Trophoblast cell (in vitro differentiated cells and primary cell): ENCODE results near the gene DUSP28.

Experiments used
- DNase-seq, 2 donors: peaks; one replicate each; pipeline ENCODE4 v3.0.0-alpha.2; 2016
- H2AFZ ChIP-seq: 2 replicates; pipeline ENCODE4 v1.6.1; 2013; ENCODE audit warnings: low read length, moderate library complexity, mild to moderate bottlenecking; ENCODE audit not compliant: insufficient read depth, poor library complexity
- H2AK5ac ChIP-seq: 2 replicates; pipeline ENCODE4 v1.6.1; 2013; ENCODE audit warnings: mild to moderate bottlenecking, low read length
- H2BK120ac ChIP-seq: 2 replicates; pipeline ENCODE4 v1.6.1; 2013; ENCODE audit warnings: low read length, mild to moderate bottlenecking, moderate library complexity; ENCODE audit not compliant: insufficient read depth, poor library complexity
- H2BK12ac ChIP-seq: 2 replicates; pipeline ENCODE4 v1.6.1; 2013; ENCODE audit warnings: mild to moderate bottlenecking, low read length, moderate library complexity
- H2BK5ac ChIP-seq: 2 replicates; pipeline ENCODE4 v1.6.1; 2013; ENCODE audit warnings: low read length, low read depth, moderate library complexity, mild to moderate bottlenecking; ENCODE audit not compliant: poor library complexity
- H3K14ac ChIP-seq: 2 replicates; pipeline ENCODE4 v1.6.1; 2013; ENCODE audit warnings: mild to moderate bottlenecking, low read length
- H3K18ac ChIP-seq: 2 replicates; pipeline ENCODE4 v1.6.1; 2013; ENCODE audit warnings: mild to moderate bottlenecking, low read length
- H3K23ac ChIP-seq: 2 replicates; pipeline ENCODE4 v1.6.1; 2013; ENCODE audit warnings: low read length
- H3K27ac ChIP-seq: 2 replicates; pipeline ENCODE4 v1.5.1; 2013; ENCODE audit warnings: low read depth, mild to moderate bottlenecking, inconsistent platforms, low read length, moderate library complexity
- H3K27me3 ChIP-seq: 2 replicates; pipeline ENCODE4 v1.6.1; 2013; ENCODE audit warnings: inconsistent platforms, mild to moderate bottlenecking, low read length, moderate library complexity; ENCODE audit not compliant: insufficient read depth
- H3K36me3 ChIP-seq, 2 experiments: 1 replicate in 1 of 2; 2 replicates in 1 of 2; pipeline ENCODE4 v1.6.1; 2013; ENCODE audit warnings: low read length in 2 of 2, mild to moderate bottlenecking in 2 of 2, moderate library complexity in 1 of 2; ENCODE audit not compliant: insufficient read depth in 2 of 2, control insufficient read depth in 1 of 2
- H3K4ac ChIP-seq: 2 replicates; pipeline ENCODE4 v1.6.1; 2013; ENCODE audit warnings: low read depth, mild to moderate bottlenecking, low read length, moderate library complexity
- H3K4me1 ChIP-seq, 2 experiments: 1 replicate in 1 of 2; 2 replicates in 1 of 2; pipeline ENCODE4 v1.6.1; 2013; ENCODE audit warnings: low read length in 2 of 2, mild to moderate bottlenecking in 2 of 2, moderate library complexity in 1 of 2; ENCODE audit not compliant: insufficient read depth in 2 of 2, control insufficient read depth in 1 of 2
- H3K4me2 ChIP-seq: 2 replicates; pipeline ENCODE4 v1.6.1; 2013; ENCODE audit warnings: inconsistent platforms, mild to moderate bottlenecking, low read length, moderate library complexity
- H3K4me3 ChIP-seq: 2 replicates; pipeline ENCODE4 v1.5.1; 2013; ENCODE audit warnings: mild to moderate bottlenecking, low read depth, low read length, inconsistent platforms
- H3K79me1 ChIP-seq: one replicate; pipeline ENCODE4 v1.6.1; 2013; ENCODE audit warnings: low read length
- H3K79me2 ChIP-seq: 2 replicates; pipeline ENCODE4 v1.6.1; 2013; ENCODE audit warnings: low read length, mild to moderate bottlenecking; ENCODE audit not compliant: control insufficient read depth, insufficient read depth, poor library complexity
- H3K9ac ChIP-seq: 2 replicates; pipeline ENCODE4 v1.6.1; 2013; ENCODE audit warnings: mild to moderate bottlenecking, low read length
- H3K9me3 ChIP-seq: 2 replicates; pipeline ENCODE4 v1.6.1; 2013; ENCODE audit warnings: low read depth, mild to moderate bottlenecking, control low read depth, inconsistent platforms, low read length; ENCODE audit not compliant: insufficient read depth
- H4K12ac ChIP-seq: 2 replicates; pipeline ENCODE4 v1.6.1; 2013; ENCODE audit warnings: low read depth, mild to moderate bottlenecking, low read length, moderate library complexity
- H4K8ac ChIP-seq: 2 replicates; pipeline ENCODE4 v1.6.1; 2013; ENCODE audit warnings: low read depth, mild to moderate bottlenecking, low read length, moderate library complexity
- H4K91ac ChIP-seq: one replicate; pipeline ENCODE4 v1.6.1; 2013; ENCODE audit warnings: low read depth, mild to moderate bottlenecking, low read length, moderate library complexity
- WGBS: extraction: QIAGEN DNeasy Blood & Tissue Kit; methylation state at CpG from one replicate; pipeline ENCODE4 v1.1.7; 2013; ENCODE audit warnings: missing lambda C conversion rate; ENCODE audit not compliant: insufficient read length, insufficient coverage; ENCODE audit errors: extremely low coverage; 5-methylcytosine and 5-hydroxymethylcytosine counted together

The DUSP28 gene

DNA sequence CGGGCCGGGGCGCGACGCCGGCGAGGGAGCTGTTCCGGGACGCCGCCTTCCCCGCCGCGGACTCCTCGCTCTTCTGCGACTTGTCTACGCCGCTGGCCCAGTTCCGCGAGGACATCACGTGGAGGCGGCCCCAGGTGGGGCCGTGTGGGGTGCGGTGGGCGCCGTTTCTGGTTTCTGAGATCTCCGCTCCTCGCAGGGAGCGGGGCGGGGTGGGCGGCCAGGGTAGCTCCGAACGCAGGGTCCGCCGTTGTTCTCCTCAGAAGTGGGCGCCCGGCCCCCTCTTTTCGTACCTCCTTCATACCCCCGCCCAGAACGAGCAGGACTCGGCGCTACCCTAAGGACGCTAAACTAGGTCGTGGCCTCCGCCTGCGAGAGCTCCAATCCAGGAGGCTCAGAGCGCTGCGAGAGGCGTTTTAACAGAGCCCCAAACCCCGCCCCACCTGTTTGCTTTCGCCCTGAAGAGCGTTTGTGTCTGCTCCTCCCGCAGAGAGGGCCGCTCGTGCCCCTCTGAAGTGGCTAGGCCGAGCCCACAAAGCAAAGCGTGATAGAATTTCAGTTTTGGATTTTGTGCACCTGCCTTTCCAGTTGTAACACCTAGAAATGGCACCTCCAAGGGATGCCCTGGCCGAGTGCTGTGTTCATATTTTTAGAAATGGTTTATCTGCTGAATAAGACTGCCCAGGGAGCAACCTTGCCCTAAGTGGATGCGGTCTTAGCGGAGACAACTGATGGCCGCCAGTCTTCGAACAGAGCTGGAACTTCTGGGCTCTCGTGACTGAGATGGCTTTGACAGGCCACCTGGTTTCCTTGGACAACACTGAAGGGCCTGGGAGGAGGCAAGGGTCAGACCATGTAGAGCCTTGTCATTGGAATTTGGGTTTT lies 27.0 kb downstream of the DUSP28 start:
- Histone ChIP-seq H4K91ac (peak overlapping the region; percentile 52), H4K8ac (peak overlapping the region; percentile 66), H3K36me3 (peaks cover 30 to 31% of the 10 kb centered on the region in 2 experiments), H2BK12ac (no peak overlapping the region), H4K12ac (peak overlapping the region; percentile 76), H2BK120ac (peak overlapping the region; percentile 56), H3K23ac (no peak overlapping the region), H3K27ac (no peak overlapping the region), H3K79me1 (peaks cover 7% of the 10 kb centered on the region), H2BK5ac (no peak overlapping the region), H3K4me1 (peaks cover 18 to 22% of the 10 kb centered on the region in 2 experiments), H3K79me2 (peaks cover 15% of the 10 kb centered on the region), H3K9ac (peak overlapping the region; percentile 54), H2AK5ac (no peak overlapping the region), H3K18ac (peak overlapping the region; percentile 60), H3K9me3 (peaks cover 6% of the 10 kb centered on the region), H3K27me3 (no peaks in the 10 kb centered on the region), H3K4me2 (peak overlapping the region; percentile 81), H3K4me3 (peak overlapping the region; percentile 89), H2AFZ (peak overlapping the region; percentile 73), H3K14ac (peak overlapping the region; percentile 61), H3K4ac (peak overlapping the region; percentile 69)
- no CpG with 5 or more reads among the region's 62 CpGs for WGBS
- DNase-seq: peak in 1 of 2 donors; percentile 39

DNA sequence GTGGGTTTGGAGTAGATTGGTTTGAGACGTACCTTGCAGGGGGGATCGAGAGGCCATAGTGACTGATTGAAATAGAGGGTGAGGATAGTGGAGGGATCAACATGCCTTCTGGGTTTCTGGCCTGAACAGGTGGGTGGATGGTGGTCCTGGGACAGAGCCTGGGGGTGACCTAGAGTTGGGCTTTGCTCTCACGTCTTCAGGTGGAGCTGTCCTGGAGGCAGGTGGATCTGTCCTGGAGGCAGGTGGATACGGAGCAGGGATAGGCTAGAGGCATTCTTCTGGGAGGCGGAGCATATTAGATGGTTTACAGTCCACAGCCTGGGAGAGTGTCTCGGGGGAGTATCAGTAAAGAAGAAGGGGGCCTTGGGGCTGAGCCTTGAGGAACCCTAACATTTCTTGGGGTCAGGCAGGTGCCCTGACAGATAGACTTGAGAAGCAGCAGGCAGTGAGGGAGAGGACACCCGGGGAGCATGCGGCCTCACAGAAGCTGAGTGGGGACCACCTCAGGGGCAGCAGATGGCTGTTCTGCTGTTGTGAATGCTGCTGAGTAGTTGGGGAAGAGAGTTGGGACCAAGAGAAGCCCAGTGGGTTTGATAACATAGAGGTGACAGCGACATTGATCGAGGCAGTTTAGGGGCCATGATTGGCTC lies 28.0 kb downstream of the DUSP28 start:
- no peak overlapping the region for H2BK5ac ChIP-seq
- H3K4ac ChIP-seq: peak overlapping the region; percentile 23
- H3K14ac ChIP-seq: no peak overlapping the region
- H3K27me3 ChIP-seq: no peaks in the 10 kb centered on the region
- no peak overlapping the region for H4K8ac ChIP-seq
- no peak overlapping the region for H2BK120ac ChIP-seq
- H3K4me3 ChIP-seq: no peak overlapping the region
- H4K12ac ChIP-seq: no peak overlapping the region
- DNase-seq: no peak
- peak overlapping the region; percentile 20 for H3K18ac ChIP-seq
- H3K79me1 ChIP-seq: peaks cover 7% of the 10 kb centered on the region
- H3K4me2 ChIP-seq: peak overlapping the region; percentile 81
- no CpG with 5 or more reads among the region's 10 CpGs for WGBS
- no peak overlapping the region for H3K27ac ChIP-seq
- H3K9me3 ChIP-seq: peaks cover 6% of the 10 kb centered on the region
- peaks cover 15% of the 10 kb centered on the region for H3K79me2 ChIP-seq
- H3K4me1 ChIP-seq: peaks cover 18 to 20% of the 10 kb centered on the region in 2 experiments
- no peak overlapping the region for H2BK12ac ChIP-seq
- no peak overlapping the region for H2AK5ac ChIP-seq
- no peak overlapping the region for H3K9ac ChIP-seq
- no peak overlapping the region for H4K91ac ChIP-seq
- H2AFZ ChIP-seq: no peak overlapping the region
- H3K23ac ChIP-seq: no peak overlapping the region
- peaks cover 31 to 33% of the 10 kb centered on the region in 2 experiments for H3K36me3 ChIP-seq

DNA sequence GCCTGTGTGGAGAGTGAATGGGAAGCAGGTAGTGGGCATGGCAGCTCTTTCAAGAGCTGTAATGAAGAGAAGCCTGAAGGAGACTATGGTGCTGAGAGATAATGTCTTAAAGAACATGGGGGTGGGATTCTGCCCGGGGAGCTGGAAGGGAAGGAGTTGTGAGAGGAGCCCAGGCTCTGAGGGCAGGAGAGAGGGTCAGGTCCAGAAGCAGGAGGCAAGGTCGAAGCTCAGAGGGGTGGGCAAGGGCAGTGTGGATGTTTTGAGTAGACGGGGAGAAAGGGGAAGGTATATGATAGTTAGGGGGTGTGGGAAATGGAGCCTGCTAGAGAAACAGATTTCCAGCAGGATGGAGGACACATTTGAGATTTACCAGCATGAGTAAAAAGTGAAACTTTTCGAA lies 28.5 kb downstream of the DUSP28 start:
- no peak overlapping the region for H2BK12ac ChIP-seq
- H3K18ac ChIP-seq: no peak overlapping the region
- no peak overlapping the region for H2AFZ ChIP-seq
- H3K27me3 ChIP-seq: no peaks in the 10 kb centered on the region
- no peak overlapping the region for H3K4ac ChIP-seq
- H3K36me3 ChIP-seq: peaks cover 33% of the 10 kb centered on the region in 2 experiments
- no peak overlapping the region for H3K23ac ChIP-seq
- H2BK5ac ChIP-seq: no peak overlapping the region
- no peak overlapping the region for H4K8ac ChIP-seq
- H4K91ac ChIP-seq: no peak overlapping the region
- DNase-seq: no peak
- H3K9me3 ChIP-seq: peaks cover 6% of the 10 kb centered on the region
- peaks cover 15% of the 10 kb centered on the region for H3K79me2 ChIP-seq
- H2AK5ac ChIP-seq: no peak overlapping the region
- no peak overlapping the region for H3K4me2 ChIP-seq
- WGBS: no CpG with 5 or more reads among the region's 4 CpGs
- H3K27ac ChIP-seq: no peak overlapping the region
- H3K9ac ChIP-seq: no peak overlapping the region
- H3K79me1 ChIP-seq: peaks cover 7% of the 10 kb centered on the region
- H3K4me3 ChIP-seq: no peak overlapping the region
- H4K12ac ChIP-seq: no peak overlapping the region
- H3K4me1 ChIP-seq: peaks cover 18 to 20% of the 10 kb centered on the region in 2 experiments
- no peak overlapping the region for H2BK120ac ChIP-seq
- no peak overlapping the region for H3K14ac ChIP-seq

DNA sequence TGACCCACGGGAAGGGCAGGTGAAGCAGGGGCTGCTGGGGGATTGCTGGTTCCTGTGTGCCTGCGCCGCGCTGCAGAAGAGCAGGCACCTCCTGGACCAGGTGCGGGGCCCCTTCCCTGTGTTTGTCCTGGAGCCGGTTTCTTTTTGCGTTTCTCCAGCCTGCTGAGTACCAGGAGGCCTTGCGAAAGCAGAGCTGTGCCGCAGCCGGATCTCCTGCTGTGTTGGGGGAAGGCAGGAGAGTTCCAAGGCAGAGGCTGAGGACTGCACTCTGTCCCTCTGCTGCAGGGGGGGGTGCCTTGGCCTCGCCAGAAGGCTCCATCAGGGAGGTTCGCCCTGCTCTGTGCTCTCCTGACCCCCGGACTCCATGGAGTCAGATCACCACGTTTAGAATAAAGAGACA lies 29.2 kb downstream of the DUSP28 start:
- Histone ChIP-seq H2BK12ac (no peak overlapping the region), H3K79me1 (peaks cover 7% of the 10 kb centered on the region), H2BK5ac (no peak overlapping the region), H3K9me3 (peaks cover 6% of the 10 kb centered on the region), H3K23ac (no peak overlapping the region), H2AFZ (no peak overlapping the region), H4K91ac (no peak overlapping the region), H4K8ac (no peak overlapping the region), H3K27ac (no peak overlapping the region), H2BK120ac (no peak overlapping the region), H4K12ac (no peak overlapping the region), H3K4me1 (peaks cover 18 to 20% of the 10 kb centered on the region in 2 experiments), H3K27me3 (no peaks in the 10 kb centered on the region), H3K14ac (no peak overlapping the region), H3K36me3 (peaks cover 35 to 36% of the 10 kb centered on the region in 2 experiments), H2AK5ac (no peak overlapping the region), H3K9ac (no peak overlapping the region), H3K79me2 (peaks cover 15% of the 10 kb centered on the region), H3K4me2 (no peak overlapping the region), H3K4me3 (no peak overlapping the region), H3K18ac (no peak overlapping the region), H3K4ac (no peak overlapping the region)
- no peak for DNase-seq
- WGBS: no CpG with 5 or more reads among the region's 14 CpGs
